WERI-Rb-1 (cell line): ENCODE data around the gene CHRNA9.
"Not testable (repeated sequence)": the region's sequence is repeated elsewhere in the genome, so short reads cannot be mapped to it uniquely, and the experiment has no call there.

Source experiments
- DNase-seq: peaks from one replicate; pipeline ENCODE4 v3.0.0-alpha.2; 2020
- H3K27ac ChIP-seq: fragments of 250-450 bp; sonication (Bioruptor Pico); 2 replicates; pipeline ENCODE4 v1.5.1; 2020; ENCODE audit warnings: mild to moderate bottlenecking, moderate library complexity
- H3K27me3 ChIP-seq: fragments of 250-450 bp; sonication (Bioruptor Pico); 2 replicates; pipeline ENCODE4 v1.5.1; 2021; ENCODE audit warnings: mild to moderate bottlenecking, low read depth, moderate library complexity; ENCODE audit not compliant: insufficient read depth, severe bottlenecking
- H3K36me3 ChIP-seq: fragments of 250-450 bp; sonication (Bioruptor Pico); 2 replicates; pipeline ENCODE4 v1.5.1; 2020; ENCODE audit warnings: mild to moderate bottlenecking, moderate library complexity
- H3K4me3 ChIP-seq: 2 replicates; pipeline ENCODE4 v1.5.1; 2011; ENCODE audit warnings: low read depth, mild to moderate bottlenecking, control low read depth, low read length
- H3K9me3 ChIP-seq: fragments of 250-450 bp; sonication (Bioruptor Pico); 2 replicates; pipeline ENCODE4 v1.5.1; 2021; ENCODE audit warnings: mild to moderate bottlenecking, moderate library complexity; ENCODE audit not compliant: severe bottlenecking
- TF ChIP-seq, protein P1 (sequence below): IDR thresholded peaks from 2 replicates; pipeline ENCODE4 v1.5.1; 2011; ENCODE audit warnings: low read depth, mild to moderate bottlenecking, control low read depth, inconsistent platforms, low read length

The CHRNA9 gene

DNA sequence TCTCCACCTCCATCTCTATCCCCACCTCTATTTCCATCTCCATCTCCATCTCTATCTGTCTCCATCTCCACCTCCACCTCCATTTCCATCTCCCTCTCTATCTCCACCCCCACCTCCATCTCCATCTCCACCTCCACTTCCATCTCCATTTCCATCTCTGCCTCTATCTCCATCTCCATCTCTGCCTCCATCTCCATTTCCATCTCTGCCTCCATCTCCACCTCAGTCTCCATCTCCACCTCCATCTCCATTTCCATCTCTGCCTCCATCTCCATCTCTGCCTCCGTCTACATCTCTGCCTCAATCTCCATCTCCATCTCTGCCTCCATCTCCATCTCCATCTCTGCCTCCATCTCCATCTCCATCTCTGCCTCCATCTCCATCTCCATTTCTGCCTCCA lies 40.8 kb upstream of the CHRNA9 start:
- Histone ChIP-seq H3K36me3 (no peaks in the 10 kb centered on the region), H3K27me3 (no peaks in the 10 kb centered on the region), H3K27ac (no peak overlapping the region), H3K4me3 (no peak overlapping the region), H3K9me3 (no peaks in the 10 kb centered on the region)
- TF ChIP-seq, protein P1, sequence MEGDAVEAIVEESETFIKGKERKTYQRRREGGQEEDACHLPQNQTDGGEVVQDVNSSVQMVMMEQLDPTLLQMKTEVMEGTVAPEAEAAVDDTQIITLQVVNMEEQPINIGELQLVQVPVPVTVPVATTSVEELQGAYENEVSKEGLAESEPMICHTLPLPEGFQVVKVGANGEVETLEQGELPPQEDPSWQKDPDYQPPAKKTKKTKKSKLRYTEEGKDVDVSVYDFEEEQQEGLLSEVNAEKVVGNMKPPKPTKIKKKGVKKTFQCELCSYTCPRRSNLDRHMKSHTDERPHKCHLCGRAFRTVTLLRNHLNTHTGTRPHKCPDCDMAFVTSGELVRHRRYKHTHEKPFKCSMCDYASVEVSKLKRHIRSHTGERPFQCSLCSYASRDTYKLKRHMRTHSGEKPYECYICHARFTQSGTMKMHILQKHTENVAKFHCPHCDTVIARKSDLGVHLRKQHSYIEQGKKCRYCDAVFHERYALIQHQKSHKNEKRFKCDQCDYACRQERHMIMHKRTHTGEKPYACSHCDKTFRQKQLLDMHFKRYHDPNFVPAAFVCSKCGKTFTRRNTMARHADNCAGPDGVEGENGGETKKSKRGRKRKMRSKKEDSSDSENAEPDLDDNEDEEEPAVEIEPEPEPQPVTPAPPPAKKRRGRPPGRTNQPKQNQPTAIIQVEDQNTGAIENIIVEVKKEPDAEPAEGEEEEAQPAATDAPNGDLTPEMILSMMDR: no peak
- DNase-seq: no peak

DNA sequence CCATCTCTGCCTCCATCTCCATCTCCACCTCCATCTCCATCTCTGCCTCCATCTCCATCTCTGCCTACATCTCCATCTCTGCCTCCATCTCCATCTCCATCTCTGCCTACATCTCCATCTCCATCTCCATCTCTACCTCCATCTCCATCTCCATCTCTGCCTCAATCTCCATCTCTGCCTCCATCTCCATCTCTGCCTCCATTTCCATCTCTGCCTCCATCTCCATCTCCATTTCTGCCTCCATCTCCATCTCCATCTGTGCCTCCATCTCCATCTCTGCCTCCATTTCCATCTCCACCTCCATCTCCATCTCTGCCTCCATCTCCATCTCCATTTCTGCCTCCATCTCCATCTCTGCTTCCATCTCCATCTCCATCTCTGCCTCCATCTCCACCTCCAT lies 40.1 kb upstream of the CHRNA9 start:
- not testable (repeated sequence) for H3K27ac ChIP-seq, DNase-seq, H3K36me3 ChIP-seq, H3K27me3 ChIP-seq, H3K4me3 ChIP-seq, H3K9me3 ChIP-seq

DNA sequence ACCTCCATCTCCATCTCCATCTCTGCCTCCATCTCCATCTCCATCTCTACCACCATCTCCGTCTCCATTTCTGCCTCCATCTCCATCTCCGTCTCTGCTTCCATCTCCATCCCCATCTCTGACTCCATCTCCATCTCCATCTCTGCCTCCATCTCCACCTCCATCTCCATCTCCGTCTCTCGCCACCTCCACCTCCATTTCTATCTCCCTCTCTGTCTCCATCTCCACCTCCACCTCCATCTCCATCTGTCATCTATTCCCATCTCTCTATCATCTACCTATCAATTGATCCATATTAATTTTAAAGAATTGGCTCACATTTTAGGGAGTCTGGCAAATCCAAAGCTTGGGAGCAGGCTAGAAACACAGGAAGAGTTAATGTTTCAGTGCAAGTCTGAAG lies 39.6 kb upstream of the CHRNA9 start:
- Histone ChIP-seq H3K36me3 (no peaks in the 10 kb centered on the region), H3K4me3 (no peak overlapping the region), H3K27ac (no peak overlapping the region), H3K9me3 (no peaks in the 10 kb centered on the region), H3K27me3 (no peaks in the 10 kb centered on the region)
- TF ChIP-seq, protein P1: no peak
- DNase-seq: no peak

- H3K27ac ChIP-seq: no peak overlapping the region
- no peaks in the 10 kb centered on the region for H3K27me3 ChIP-seq
Measured at GRCh38 chr4:40299126-40299525, 36.0 kb upstream of the CHRNA9 start.

DNA sequence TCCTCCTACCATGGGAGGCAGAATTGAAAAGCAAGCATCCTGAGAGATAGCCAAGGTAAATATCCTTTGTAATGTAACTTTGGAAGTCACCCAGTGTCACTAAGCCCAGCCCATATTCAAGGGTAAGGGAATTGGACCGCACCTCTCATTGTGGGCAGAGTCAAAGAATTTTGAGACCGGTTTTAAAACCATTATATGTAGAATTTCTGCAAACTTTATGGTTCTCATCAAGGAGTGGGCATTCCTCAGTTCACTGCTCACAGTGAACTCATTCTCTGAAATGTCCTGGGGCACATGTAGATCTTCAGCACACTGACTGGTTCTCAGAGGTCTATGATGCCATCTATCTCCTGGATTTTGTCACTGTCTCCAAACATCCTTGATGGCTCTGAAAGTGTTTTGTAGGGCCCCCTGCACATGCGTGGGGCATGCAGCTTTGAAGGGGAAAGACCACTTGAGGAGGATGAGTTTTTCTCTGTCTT lies 35.3 kb upstream of the CHRNA9 start:
- no peaks in the 10 kb centered on the region for H3K36me3 ChIP-seq
- no peak overlapping the region for H3K4me3 ChIP-seq
- H3K9me3 ChIP-seq: no peaks in the 10 kb centered on the region
- DNase-seq: no peak
- H3K27me3 ChIP-seq: no peaks in the 10 kb centered on the region
- no peak overlapping the region for H3K27ac ChIP-seq
- TF ChIP-seq, protein P1: no peak

More at GRCh38 chr4:40299126-40299525, 36.0 kb upstream of the CHRNA9 start:
- Histone ChIP-seq H3K9me3 (no peaks in the 10 kb centered on the region), H3K4me3 (no peak overlapping the region), H3K36me3 (no peaks in the 10 kb centered on the region)
- DNase-seq: no peak
- TF ChIP-seq, protein P1: no peak

- no peak for DNase-seq
- Histone ChIP-seq H3K36me3 (no peaks in the 10 kb centered on the region), H3K27me3 (no peaks in the 10 kb centered on the region), H3K4me3 (no peak overlapping the region), H3K27ac (no peak overlapping the region), H3K9me3 (no peaks in the 10 kb centered on the region)
- TF ChIP-seq, protein P1: no peak
Measured at GRCh38 chr4:40300371-40301162, 34.6 kb upstream of the CHRNA9 start.
